ENCODE data around the gene FAM171A1. TPM values are rescaled to one million over a fixed set of nuclear protein-coding genes. Genes with fewer than 3 reads are reported as not detected.

FAM171A1 gene
- total and polyA plus RNA-seq, 2 donors (not counting 3 experiments of a cell fraction or from before 2014, with no cell fraction given): 56.3 to 75.8 TPM

DNA sequence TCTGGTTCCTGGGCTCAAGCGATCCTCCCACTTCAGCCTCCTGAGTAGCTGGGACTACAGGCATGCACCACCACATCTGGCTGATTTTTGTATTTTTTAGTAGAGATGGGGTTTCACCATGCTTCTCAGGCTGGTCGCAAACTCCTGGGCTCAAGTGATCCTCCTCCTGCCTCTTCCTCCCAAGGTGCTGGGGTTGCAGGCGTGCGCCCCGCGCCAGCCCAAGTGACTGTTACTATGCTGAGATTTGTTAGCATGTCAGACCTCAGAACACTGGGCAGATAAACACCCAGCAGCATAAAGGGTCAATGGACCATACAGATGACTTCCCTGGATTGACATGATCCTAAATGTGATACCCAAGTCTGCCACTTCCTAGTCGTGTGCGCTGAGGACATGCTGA lies 142.7 kb downstream of the FAM171A1 start:
- Histone ChIP-seq H4K20me1 (replicated peaks; ENCODE audit: control insufficient read depth, extremely low read depth, insufficient read depth, low read length) (no peaks in the 10 kb centered on the region), H3K36me3 (ENCODE audit: control insufficient read depth in 2 of 2, extremely low read depth in 1 of 2, insufficient read depth in 2 of 2, low read length in 2 of 2) (peaks cover 0 to 6% of the 10 kb centered on the region in 2 experiments), H3K9ac (replicated peaks; ENCODE audit: extremely low read depth, insufficient read depth, low read length) (no peak overlapping the region), H3K79me2 (ENCODE audit: control insufficient read depth, insufficient read depth, low read length) (peaks cover 14% of the 10 kb centered on the region), H3K9me1 (replicated peaks; ENCODE audit: control insufficient read depth, extremely low read depth, insufficient read depth, low read length) (no peaks in the 10 kb centered on the region), H3K4me2 (ENCODE audit: insufficient read depth, low read length) (no peak overlapping the region), H2AFZ (ENCODE audit: low read depth, low read length) (no peak overlapping the region), H3K4me3 (replicated peaks in 1 of 3; ENCODE audit: insufficient read depth in 1 of 3, low read depth in 1 of 3, low read length in 3 of 3) (no peak overlapping the region), H3K9me3 (replicated peaks; ENCODE audit: control insufficient read depth, insufficient read depth, low read length) (no peaks in the 10 kb centered on the region), H3K27me3 (ENCODE audit: control insufficient read depth in 2 of 2, insufficient read depth in 2 of 2, low read length in 2 of 2) (no peaks in the 10 kb centered on the region), H3K27ac (ENCODE audit: insufficient read depth, low read depth, low read length) (no peak overlapping the region), H3K4me1 (ENCODE audit: control insufficient read depth, extremely low read depth, insufficient read depth, low read length) (peaks cover 3% of the 10 kb centered on the region)
- intact Hi-C loops (cut with micrococcal nuclease) (loop anchor here (1.0 kb wide), 1 partner anchor 9 kb away; no protein-coding TSS in a partner anchor), dilution Hi-C loops (cut with MboI; ENCODE audit: extremely low pct_ligation_motif_present, low sequenced_read_pairs) (no loop called here)
- no peak for TF ChIP-seq FOS (IDR thresholded peaks at IDR 0.05; ENCODE audit: borderline replicate concordance, insufficient read depth, low read length)
- no peak for TF ChIP-seq POLR2AphosphoS5 (IDR thresholded peaks at IDR 0.05; ENCODE audit: insufficient read depth, low read depth, low read length)
- BruUV-seq (replicated peaks): no TSS peak
- FAIRE-seq: no peak
- DNase-seq (ENCODE audit: low read depth, low spot score): no peak
- ChIA-PET CTCF (no interaction called here), POLR2A (no interaction called here)

DNA sequence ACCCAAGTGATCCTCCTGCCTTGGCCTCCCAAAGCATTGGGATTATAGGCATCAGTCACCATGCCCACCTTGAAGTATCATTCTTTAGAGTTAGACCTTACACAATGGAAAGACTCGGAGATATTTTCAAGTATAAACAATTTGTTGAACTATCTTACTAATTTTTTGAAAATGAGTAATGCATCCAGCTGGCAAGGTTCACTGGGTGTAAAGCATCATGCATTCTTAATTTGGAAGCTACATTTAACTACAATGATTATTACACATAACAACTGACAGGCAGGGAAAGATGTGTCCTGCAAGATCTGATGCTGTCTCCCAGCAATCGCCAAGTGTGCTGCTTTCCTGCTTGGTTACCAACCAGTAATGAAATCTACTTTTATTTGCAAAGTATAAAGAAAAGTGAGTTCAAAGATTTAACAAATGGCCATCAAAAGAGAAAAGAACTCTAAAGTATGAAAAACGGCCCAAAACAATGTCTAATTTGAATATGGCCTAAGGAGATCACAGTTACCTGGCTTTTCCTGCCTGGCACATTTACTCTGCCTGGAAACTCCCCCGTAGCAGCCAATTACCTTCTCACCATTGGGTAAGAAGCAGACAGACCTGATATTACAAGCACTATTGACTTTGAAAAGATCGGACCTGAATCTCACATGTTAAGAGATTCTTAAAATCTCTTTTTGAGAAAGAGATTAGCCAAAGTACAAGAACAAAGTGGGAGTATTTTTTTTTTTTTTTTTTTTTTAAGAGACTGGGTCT lies 143.3 kb downstream of the FAM171A1 start:
- no peaks in the 10 kb centered on the region for H3K9me1 ChIP-seq (replicated peaks; ENCODE audit: control insufficient read depth, extremely low read depth, insufficient read depth, low read length)
- TF ChIP-seq, protein P1, sequence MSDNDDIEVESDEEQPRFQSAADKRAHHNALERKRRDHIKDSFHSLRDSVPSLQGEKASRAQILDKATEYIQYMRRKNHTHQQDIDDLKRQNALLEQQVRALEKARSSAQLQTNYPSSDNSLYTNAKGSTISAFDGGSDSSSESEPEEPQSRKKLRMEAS (IDR thresholded peaks at IDR 0.05; ENCODE audit: insufficient read depth, insufficient read length): no peak
- TF ChIP-seq MYC (IDR thresholded peaks at IDR 0.05; ENCODE audit: low read depth, low read length) (no peak), EZH2 (IDR thresholded peaks at IDR 0.05; ENCODE audit: borderline replicate concordance, low read depth, low read length, severe bottlenecking) (no peak), FOS (IDR thresholded peaks at IDR 0.05; ENCODE audit: borderline replicate concordance, insufficient read depth, low read length) (no peak), JUN (IDR thresholded peaks at IDR 0.05; ENCODE audit: borderline replicate concordance, insufficient read depth, insufficient read length, low read depth) (no peak), GATA2 (IDR thresholded peaks at IDR 0.05; ENCODE audit: insufficient read depth, insufficient read length, low read depth, low read length) (no peak), POLR2A (IDR thresholded peaks at IDR 0.05; ENCODE audit: low read depth, low read length) (no peak), POLR2AphosphoS5 (IDR thresholded peaks at IDR 0.05; ENCODE audit: insufficient read depth, low read depth, low read length) (no peak)
- TF ChIP-seq, protein P2, sequence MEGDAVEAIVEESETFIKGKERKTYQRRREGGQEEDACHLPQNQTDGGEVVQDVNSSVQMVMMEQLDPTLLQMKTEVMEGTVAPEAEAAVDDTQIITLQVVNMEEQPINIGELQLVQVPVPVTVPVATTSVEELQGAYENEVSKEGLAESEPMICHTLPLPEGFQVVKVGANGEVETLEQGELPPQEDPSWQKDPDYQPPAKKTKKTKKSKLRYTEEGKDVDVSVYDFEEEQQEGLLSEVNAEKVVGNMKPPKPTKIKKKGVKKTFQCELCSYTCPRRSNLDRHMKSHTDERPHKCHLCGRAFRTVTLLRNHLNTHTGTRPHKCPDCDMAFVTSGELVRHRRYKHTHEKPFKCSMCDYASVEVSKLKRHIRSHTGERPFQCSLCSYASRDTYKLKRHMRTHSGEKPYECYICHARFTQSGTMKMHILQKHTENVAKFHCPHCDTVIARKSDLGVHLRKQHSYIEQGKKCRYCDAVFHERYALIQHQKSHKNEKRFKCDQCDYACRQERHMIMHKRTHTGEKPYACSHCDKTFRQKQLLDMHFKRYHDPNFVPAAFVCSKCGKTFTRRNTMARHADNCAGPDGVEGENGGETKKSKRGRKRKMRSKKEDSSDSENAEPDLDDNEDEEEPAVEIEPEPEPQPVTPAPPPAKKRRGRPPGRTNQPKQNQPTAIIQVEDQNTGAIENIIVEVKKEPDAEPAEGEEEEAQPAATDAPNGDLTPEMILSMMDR (IDR thresholded peaks at IDR 0.05; ENCODE audit: extremely low read depth in 1 of 2, insufficient read depth in 1 of 2, low read depth in 1 of 2, low read length in 2 of 2): no peak
- no peak overlapping the region for H3K27ac ChIP-seq (ENCODE audit: insufficient read depth, low read depth, low read length)
- no peaks in the 10 kb centered on the region for H3K27me3 ChIP-seq (ENCODE audit: control insufficient read depth in 2 of 2, insufficient read depth in 2 of 2, low read length in 2 of 2)
- peaks cover 3% of the 10 kb centered on the region for H3K4me1 ChIP-seq (ENCODE audit: control insufficient read depth, extremely low read depth, insufficient read depth, low read length)
- BruUV-seq (replicated peaks): no TSS peak
- peaks cover 14% of the 10 kb centered on the region for H3K79me2 ChIP-seq (ENCODE audit: control insufficient read depth, insufficient read depth, low read length)
- no peak overlapping the region for H3K4me2 ChIP-seq (ENCODE audit: insufficient read depth, low read length)
- H4K20me1 ChIP-seq (replicated peaks; ENCODE audit: control insufficient read depth, extremely low read depth, insufficient read depth, low read length): no peaks in the 10 kb centered on the region
- no peak overlapping the region for H3K9ac ChIP-seq (replicated peaks; ENCODE audit: extremely low read depth, insufficient read depth, low read length)
- H2AFZ ChIP-seq (ENCODE audit: low read depth, low read length): no peak overlapping the region
- dilution Hi-C loops (cut with MboI; ENCODE audit: extremely low pct_ligation_motif_present, low sequenced_read_pairs) (no loop called here), intact Hi-C loops (cut with micrococcal nuclease) (loop anchor here (1.0 kb wide), 1 partner anchor 10 kb away; no protein-coding TSS in a partner anchor)
- H3K9me3 ChIP-seq (replicated peaks; ENCODE audit: control insufficient read depth, insufficient read depth, low read length): no peaks in the 10 kb centered on the region
- no peak for FAIRE-seq
- H3K4me3 ChIP-seq (replicated peaks in 1 of 3; ENCODE audit: insufficient read depth in 1 of 3, low read depth in 1 of 3, low read length in 3 of 3): no peak overlapping the region
- ChIA-PET POLR2A (no interaction called here), CTCF (no interaction called here)
- no peak for DNase-seq (ENCODE audit: low read depth, low spot score)
- peaks cover 0 to 6% of the 10 kb centered on the region in 2 experiments for H3K36me3 ChIP-seq (ENCODE audit: control insufficient read depth in 2 of 2, extremely low read depth in 1 of 2, insufficient read depth in 2 of 2, low read length in 2 of 2)

All from endothelial cell of umbilical vein (primary cell).